Endothelial cell of umbilical vein (primary cell): ENCODE measurements around the gene LGI4. TPM values are rescaled to one million over a fixed set of nuclear protein-coding genes. Genes with fewer than 3 reads are reported as not detected.

Experiments used
- BruUV-seq: library from RNA; stranded (reverse); fragments of 400-500 nt; replicated peaks from 2 replicates; lab custom pipeline; 2021; lab: Mats Ljungman, UMichigan
- CTCF ChIA-PET: fragments of 300-600, 350-600 bp; sonication (Branson Sonifier 250); formaldehyde crosslinking; loops from one replicate; lab custom pipeline; 2021; ENCODE audit warnings: antibody characterized with exemption, inconsistent platforms; lab: Charles Lee
- POLR2A ChIA-PET: fragments of 300-600, 350-600 bp; sonication (Branson Sonifier 250); formaldehyde crosslinking; loops from one replicate; lab custom pipeline; 2021; ENCODE audit warnings: antibody characterized with exemption, inconsistent platforms; lab: Charles Lee
- DNase-seq: peaks from one replicate; pipeline ENCODE4 v3.0.0-alpha.2; 2011; ENCODE audit warnings: low read depth, low spot score
- FAIRE-seq: peaks from 2 replicates; lab custom pipeline; 2011; peaks lifted over from hg19 to GRCh38; lab: Jason Lieb, UNC
- H2AFZ ChIP-seq: 2 replicates; pipeline ENCODE4 v1.6.0; 2012; ENCODE audit warnings: low read depth, low read length, control low read depth, inconsistent platforms
- H3K27ac ChIP-seq: 2 replicates; pipeline ENCODE4 v1.5.1; 2011; ENCODE audit warnings: low read depth, mild to moderate bottlenecking, control low read depth, low read length, moderate library complexity; ENCODE audit not compliant: insufficient read depth
- H3K27me3 ChIP-seq, 2 experiments: 2 replicates each; pipeline versions ENCODE4 v1.6.0 to v1.6.1; 2011; ENCODE audit warnings: low read length in 2 of 2, mixed read lengths in 1 of 2; ENCODE audit not compliant: control insufficient read depth in 2 of 2, insufficient read depth in 2 of 2
- H3K36me3 ChIP-seq, 2 experiments: 2 replicates in 1 of 2; 3 replicates in 1 of 2; pipeline ENCODE4 v1.5.1; 2011; ENCODE audit warnings: low read length in 2 of 2, mild to moderate bottlenecking in 1 of 2, moderate library complexity in 1 of 2; ENCODE audit not compliant: control insufficient read depth in 2 of 2, insufficient read depth in 2 of 2; ENCODE audit errors: extremely low read depth in 1 of 2
- H3K4me1 ChIP-seq: 3 replicates; pipeline ENCODE4 v1.5.1; 2011; ENCODE audit warnings: mild to moderate bottlenecking, low read length; ENCODE audit not compliant: control insufficient read depth, insufficient read depth; ENCODE audit errors: extremely low read depth
- H3K4me2 ChIP-seq: 2 replicates; pipeline ENCODE4 v1.6.1; 2011; ENCODE audit warnings: low read length, control low read depth, mixed read lengths; ENCODE audit not compliant: insufficient read depth
- H3K4me3 ChIP-seq, 3 experiments: fragments of 200-600 bp in 1 of 3; sonication (generic), shearing (Covaris generic) in 1 of 3; replicated peaks in 1 of 3; 2 replicates each; pipeline ENCODE4 v1.5.1; 2011 to 2016; ENCODE audit warnings: control low read depth in 3 of 3, low read length in 3 of 3, mild to moderate bottlenecking in 2 of 3, inconsistent platforms in 1 of 3, low read depth in 1 of 3, moderate library complexity in 1 of 3; ENCODE audit not compliant: insufficient read depth in 1 of 3
- H3K79me2 ChIP-seq: 2 replicates; pipeline ENCODE4 v1.6.0; 2012; ENCODE audit warnings: low read length, inconsistent platforms; ENCODE audit not compliant: control insufficient read depth, insufficient read depth
- H3K9ac ChIP-seq: replicated peaks from 2 replicates; pipeline ENCODE3; 2011; ENCODE audit warnings: low read length, control low read depth; ENCODE audit not compliant: insufficient read depth; ENCODE audit errors: extremely low read depth
- H3K9me1 ChIP-seq: replicated peaks from 3 replicates; pipeline ENCODE4 v1.6.0; 2011; ENCODE audit warnings: mild to moderate bottlenecking, low read length; ENCODE audit not compliant: control insufficient read depth, insufficient read depth; ENCODE audit errors: extremely low read depth
- H3K9me3 ChIP-seq: replicated peaks from 2 replicates; pipeline ENCODE4 v1.5.1; 2012; ENCODE audit warnings: low read length, inconsistent platforms; ENCODE audit not compliant: control insufficient read depth, insufficient read depth
- H4K20me1 ChIP-seq: replicated peaks from 2 replicates; pipeline ENCODE3; 2011; ENCODE audit warnings: mild to moderate bottlenecking, low read length; ENCODE audit not compliant: control insufficient read depth, insufficient read depth; ENCODE audit errors: extremely low read depth
- CTCF ChIP-seq, 2 donors: IDR thresholded peaks; 1 replicate in 1 of 2; 2 replicates in 1 of 2; pipeline ENCODE4 v1.5.1; 2011; ENCODE audit warnings: low read length in 2 of 2, mild to moderate bottlenecking in 2 of 2, moderate library complexity in 2 of 2, control low read depth in 1 of 2, inconsistent platforms in 1 of 2, low read depth in 1 of 2; ENCODE audit not compliant: insufficient read depth in 1 of 2; ENCODE audit errors: extremely low read depth in 1 of 2
- EZH2 ChIP-seq: IDR thresholded peaks from 2 replicates; pipeline ENCODE4 v1.6.1; 2012; ENCODE audit warnings: borderline replicate concordance, low read depth, mild to moderate bottlenecking, moderate library complexity, low read length, inconsistent platforms; ENCODE audit not compliant: severe bottlenecking
- FOS ChIP-seq: IDR thresholded peaks from 2 replicates; pipeline ENCODE4 v1.6.1; 2011; ENCODE audit warnings: mild to moderate bottlenecking, low read length, moderate library complexity, borderline replicate concordance; ENCODE audit not compliant: insufficient read depth
- GATA2 ChIP-seq: IDR thresholded peaks from 2 replicates; pipeline ENCODE4 v1.7.0; 2011; ENCODE audit warnings: low read depth, mild to moderate bottlenecking, moderate library complexity, mixed read lengths, low read length; ENCODE audit not compliant: insufficient read length, insufficient read depth
- JUN ChIP-seq: IDR thresholded peaks from 2 replicates; pipeline ENCODE4 v1.6.1; 2011; ENCODE audit warnings: borderline replicate concordance, low read depth; ENCODE audit not compliant: insufficient read length, insufficient read depth
- MAX ChIP-seq: IDR thresholded peaks from 2 replicates; pipeline ENCODE4 v1.6.1; 2011; ENCODE audit not compliant: insufficient read depth, insufficient read length
- MYC ChIP-seq: IDR thresholded peaks from one replicate; pipeline ENCODE4 v1.6.1; 2011; ENCODE audit warnings: mild to moderate bottlenecking, low read depth, low read length
- POLR2A ChIP-seq: IDR thresholded peaks from 2 replicates; pipeline ENCODE4 v1.6.1; 2012; ENCODE audit warnings: low read depth, mild to moderate bottlenecking, control low read depth, low read length
- POLR2AphosphoS5 ChIP-seq: IDR thresholded peaks from 2 replicates; pipeline ENCODE4 v1.6.1; 2012; ENCODE audit warnings: low read depth, mild to moderate bottlenecking, control low read depth, low read length, moderate library complexity; ENCODE audit not compliant: insufficient read depth
- dilution Hi-C: fragments of 300-500 bp; cut with MboI; formaldehyde crosslinking; loops from one replicate; pipeline ENCODE4 v1.15.0; 2019; ENCODE audit warnings: low sequenced_read_pairs; ENCODE audit not compliant: extremely low pct_ligation_motif_present
- intact Hi-C: fragments of 100-400 bp; cut with micrococcal nuclease; formaldehyde crosslinking; loops from one replicate; pipeline ENCODE4 v1.10.0; 2022
- polyA plus RNA-seq, 4 experiments: library from polyadenylated mRNA; depleted of rRNA in 3 of 4; stranded (reverse) in 3 of 4; unstranded in 1 of 4; fragments of >200 nt; gene quantifications; 2 replicates each; pipeline versions ENCODE4 v1.2.1 to v1.2.3, GENCODE V29; 2011 to 2012; ENCODE audit warnings: missing spikeins in 1 of 4
- total RNA-seq: library from RNA; stranded (reverse); gene quantifications from 2 replicates; pipeline ENCODE4 v1.2.3, GENCODE V29; 2021

Gene LGI4
- total and polyA plus RNA-seq, 2 donors (not counting 3 experiments of a cell fraction or from before 2014, with no cell fraction given): not detected

- no peak overlapping the region for H3K27ac ChIP-seq
- no peak for FAIRE-seq
- H3K4me2 ChIP-seq: no peak overlapping the region
- no peaks in the 10 kb centered on the region for H3K4me1 ChIP-seq
- no peaks in the 10 kb centered on the region for H4K20me1 ChIP-seq
- POLR2A ChIA-PET: no interaction called here
- H3K27me3 ChIP-seq: peaks cover 0 to 2% of the 10 kb centered on the region in 2 experiments
- DNase-seq: no peak
- no peaks in the 10 kb centered on the region for H3K79me2 ChIP-seq
- no peak overlapping the region for H3K4me3 ChIP-seq
- H3K9me1 ChIP-seq: no peaks in the 10 kb centered on the region
- H3K9ac ChIP-seq: no peak overlapping the region
- no peak for TF ChIP-seq MYC
- TF ChIP-seq POLR2A: no peak
- no peak for TF ChIP-seq EZH2
- no peak for TF ChIP-seq POLR2AphosphoS5
- no peak for TF ChIP-seq JUN
- no peak for TF ChIP-seq MAX
- TF ChIP-seq CTCF (IDR thresholded peaks at IDR 0.05; ENCODE audit: extremely low read depth in 1 of 2, insufficient read depth in 1 of 2, low read depth in 1 of 2, low read length in 2 of 2): no peak
- no peak for TF ChIP-seq FOS
- no peak for TF ChIP-seq GATA2
- intact Hi-C loops: no loop called here
- no peaks in the 10 kb centered on the region for H3K9me3 ChIP-seq
- peaks cover 0 to 3% of the 10 kb centered on the region in 2 experiments for H3K36me3 ChIP-seq
- CTCF ChIA-PET: interaction anchor here (1.6 kb wide), 1 partner anchor 8 kb away, joined by 3 read pairs; no protein-coding TSS in a partner anchor
- BruUV-seq: no TSS peak
- H2AFZ ChIP-seq: no peak overlapping the region
- dilution Hi-C loops: no loop called here
These were observed 39.4 kb upstream of the LGI4 start for GRCh38 chr19:35174226-35174625.
